Breast epithelium (tissue), 4 donors: ENCODE measurements around the gene FMNL2. TPM values are rescaled to one million over a fixed set of nuclear protein-coding genes. Genes with fewer than 3 reads are reported as not detected.

Experiments
- DNase-seq, 2 donors: peaks; one replicate each; pipeline ENCODE4 v3.0.0-alpha.2; 2019; ENCODE audit warnings: low spot score in 2 of 2
- H3K27ac ChIP-seq, 2 donors: fragments of 200-600 bp; sonication (generic) in 1 of 2; one replicate each; pipeline ENCODE4 v1.5.1; 2016 to 2019; ENCODE audit warnings: mild to moderate bottlenecking in 1 of 2
- H3K27me3 ChIP-seq, 2 donors: fragments of 200-600 bp; sonication (generic) in 1 of 2; one replicate each; pipeline versions ENCODE4 v1.5.1 to v1.6.0; 2017 to 2019; ENCODE audit warnings: control low read depth in 1 of 2, mild to moderate bottlenecking in 1 of 2
- H3K36me3 ChIP-seq: fragments of 200-600 bp; one replicate; pipeline ENCODE4 v1.5.1; 2019
- H3K4me1 ChIP-seq, 2 donors: fragments of 200-600 bp; sonication (generic); one replicate each; pipeline ENCODE4 v1.5.1; 2016 to 2019; ENCODE audit warnings: control low read depth in 1 of 2
- H3K4me3 ChIP-seq, 3 donors: fragments of 200-600 bp; sonication (generic); 1 replicate in 2 of 3; 2 replicates in 1 of 3; pipeline ENCODE4 v1.5.1; 2016 to 2019; ENCODE audit warnings: mild to moderate bottlenecking in 3 of 3, moderate library complexity in 2 of 3
- H3K9me3 ChIP-seq, 2 donors: fragments of 200-600 bp; sonication (generic) in 1 of 2; one replicate each; pipeline ENCODE4 v1.5.1; 2016 to 2019; ENCODE audit warnings: control low read depth in 1 of 2
- POLR2A ChIP-seq: fragments of 450-650 bp; IDR thresholded peaks from one replicate; pipeline ENCODE4 v1.6.1; 2016; ENCODE audit warnings: antibody characterized with exemption, mild to moderate bottlenecking, moderate library complexity
- POLR2AphosphoS5 ChIP-seq, 3 donors: sonication (generic); formaldehyde crosslinking; IDR thresholded peaks; one replicate each; pipeline ENCODE4 v1.6.1; 2017; ENCODE audit warnings: antibody characterized with exemption in 3 of 3
- intact Hi-C: fragments of 100-400 bp; cut with DNase I; formaldehyde crosslinking; loops from one replicate; pipeline ENCODE4 v1.15.1; 2023; ENCODE audit warnings: low total_unique reads
- total RNA-seq, 3 donors: library from RNA; depleted of rRNA; stranded (reverse); fragments of >200 nt; gene quantifications; one replicate each; pipeline ENCODE4 v1.1.0, GENCODE V29; 2016
- TF ChIP-seq, protein P1 (sequence below), 3 donors: fragments of 450-650 bp; IDR thresholded peaks; one replicate each; pipeline ENCODE4 v1.5.1; 2016 to 2017; ENCODE audit warnings: antibody characterized with exemption in 3 of 3, mild to moderate bottlenecking in 3 of 3, moderate library complexity in 3 of 3

FMNL2 gene
- total RNA-seq, 3 donors from 2014 or later = 36.1 to 78.1 (median 40.0) TPM

DNA sequence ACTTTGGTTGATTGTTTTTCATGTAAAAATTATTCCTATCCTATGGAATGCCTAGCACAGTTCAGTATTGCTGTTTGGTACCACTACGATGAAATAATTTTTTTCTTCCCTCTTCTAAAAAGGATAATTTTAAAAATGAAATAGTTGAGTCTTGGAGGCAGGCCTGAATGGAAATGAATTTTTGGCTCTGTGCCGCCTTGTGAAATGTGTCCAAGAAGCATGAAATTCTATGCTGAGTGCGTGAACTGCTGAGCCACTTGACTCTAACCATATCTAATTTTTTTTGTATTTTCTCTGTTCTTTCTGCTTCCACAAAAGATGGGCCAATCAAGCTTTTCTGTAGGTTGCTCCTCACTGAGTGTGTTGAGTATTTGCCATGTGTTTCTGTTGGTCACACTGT is 287.2 kb downstream of the FMNL2 start:
- no peak overlapping the region for H3K27ac ChIP-seq
- no peaks in the 10 kb centered on the region for H3K4me1 ChIP-seq
- intact Hi-C loops = loop anchor here (10.0 kb wide), 1 partner anchor 427 kb away; no protein-coding TSS in a partner anchor
- no peak overlapping the region for H3K4me3 ChIP-seq
- no peaks in the 10 kb centered on the region for H3K9me3 ChIP-seq
- no peak for DNase-seq
- TF ChIP-seq POLR2AphosphoS5 (IDR thresholded peaks at IDR 0.05) = no peak
- TF ChIP-seq, protein P1, sequence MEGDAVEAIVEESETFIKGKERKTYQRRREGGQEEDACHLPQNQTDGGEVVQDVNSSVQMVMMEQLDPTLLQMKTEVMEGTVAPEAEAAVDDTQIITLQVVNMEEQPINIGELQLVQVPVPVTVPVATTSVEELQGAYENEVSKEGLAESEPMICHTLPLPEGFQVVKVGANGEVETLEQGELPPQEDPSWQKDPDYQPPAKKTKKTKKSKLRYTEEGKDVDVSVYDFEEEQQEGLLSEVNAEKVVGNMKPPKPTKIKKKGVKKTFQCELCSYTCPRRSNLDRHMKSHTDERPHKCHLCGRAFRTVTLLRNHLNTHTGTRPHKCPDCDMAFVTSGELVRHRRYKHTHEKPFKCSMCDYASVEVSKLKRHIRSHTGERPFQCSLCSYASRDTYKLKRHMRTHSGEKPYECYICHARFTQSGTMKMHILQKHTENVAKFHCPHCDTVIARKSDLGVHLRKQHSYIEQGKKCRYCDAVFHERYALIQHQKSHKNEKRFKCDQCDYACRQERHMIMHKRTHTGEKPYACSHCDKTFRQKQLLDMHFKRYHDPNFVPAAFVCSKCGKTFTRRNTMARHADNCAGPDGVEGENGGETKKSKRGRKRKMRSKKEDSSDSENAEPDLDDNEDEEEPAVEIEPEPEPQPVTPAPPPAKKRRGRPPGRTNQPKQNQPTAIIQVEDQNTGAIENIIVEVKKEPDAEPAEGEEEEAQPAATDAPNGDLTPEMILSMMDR (IDR thresholded peaks at IDR 0.05) = no peak
- no peak for TF ChIP-seq POLR2A
- no peaks in the 10 kb centered on the region for H3K36me3 ChIP-seq
- H3K27me3 ChIP-seq = no peaks in the 10 kb centered on the region

DNA sequence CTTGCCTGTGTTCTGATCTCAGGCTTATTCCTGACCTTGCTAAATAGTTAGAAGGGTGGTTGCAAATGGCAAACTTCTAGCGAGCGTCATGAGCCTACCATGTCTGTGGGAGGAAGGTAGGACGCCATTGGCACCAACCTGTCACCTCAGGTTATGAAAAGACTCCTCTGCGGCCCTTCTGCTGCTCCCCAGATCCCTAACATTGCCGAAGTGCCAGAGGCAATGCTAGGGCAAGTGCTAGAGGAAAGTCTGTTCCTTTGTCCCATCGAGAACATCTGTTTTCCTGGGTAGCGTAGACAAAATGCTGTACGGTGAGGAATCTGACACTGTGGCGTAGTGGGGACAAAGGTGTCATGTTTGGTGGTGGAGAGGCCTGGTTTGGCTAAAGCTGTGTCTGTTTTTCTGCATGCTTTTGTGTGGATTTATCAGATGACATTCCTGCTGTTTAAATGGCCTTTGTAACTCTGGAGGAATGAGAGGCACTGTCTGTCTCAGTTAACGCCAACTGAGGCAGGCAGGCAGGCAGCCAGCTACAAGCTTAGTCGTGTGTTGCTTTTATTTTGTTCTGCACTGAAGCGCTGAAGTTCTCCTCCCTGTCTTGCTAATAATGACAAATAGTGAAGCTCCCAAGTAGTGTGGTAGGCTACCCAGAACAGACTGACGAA is 288.2 kb downstream of the FMNL2 start:
- Histone ChIP-seq H3K4me1 (no peaks in the 10 kb centered on the region), H3K4me3 (no peak overlapping the region), H3K9me3 (no peaks in the 10 kb centered on the region), H3K36me3 (no peaks in the 10 kb centered on the region), H3K27ac (no peak overlapping the region), H3K27me3 (no peaks in the 10 kb centered on the region)
- TF ChIP-seq POLR2A = no peak
- TF ChIP-seq POLR2AphosphoS5 (IDR thresholded peaks at IDR 0.05) = no peak
- TF ChIP-seq, protein P1 (IDR thresholded peaks at IDR 0.05) = no peak
- no peak for DNase-seq
- intact Hi-C loops = loop anchor here (10.0 kb wide), 1 partner anchor 428 kb away; no protein-coding TSS in a partner anchor

DNA sequence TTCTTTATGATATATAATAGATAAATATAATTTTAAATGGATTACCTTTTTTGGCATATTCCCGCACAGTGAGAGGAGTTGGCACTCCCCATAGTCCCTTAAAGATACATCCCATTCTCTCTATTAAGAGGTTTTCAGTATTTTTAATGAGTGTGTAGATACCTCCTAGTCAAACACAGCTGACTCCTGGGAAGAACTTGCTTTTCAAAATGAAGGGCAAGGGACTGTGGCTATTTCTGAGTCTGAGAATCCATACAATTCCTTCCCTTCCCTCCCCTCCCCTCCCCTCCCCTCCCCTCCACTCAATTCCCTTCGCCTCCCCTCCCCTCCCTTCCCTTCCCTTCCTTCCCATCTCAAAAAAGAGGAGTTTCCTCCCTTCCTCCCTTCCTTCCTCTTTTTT is 288.8 kb downstream of the FMNL2 start:
- no peak for TF ChIP-seq POLR2AphosphoS5 (IDR thresholded peaks at IDR 0.05)
- TF ChIP-seq, protein P1 (IDR thresholded peaks at IDR 0.05) = no peak
- TF ChIP-seq POLR2A = no peak
- intact Hi-C loops = loop anchor here (10.0 kb wide), 1 partner anchor 429 kb away; no protein-coding TSS in a partner anchor

DNA sequence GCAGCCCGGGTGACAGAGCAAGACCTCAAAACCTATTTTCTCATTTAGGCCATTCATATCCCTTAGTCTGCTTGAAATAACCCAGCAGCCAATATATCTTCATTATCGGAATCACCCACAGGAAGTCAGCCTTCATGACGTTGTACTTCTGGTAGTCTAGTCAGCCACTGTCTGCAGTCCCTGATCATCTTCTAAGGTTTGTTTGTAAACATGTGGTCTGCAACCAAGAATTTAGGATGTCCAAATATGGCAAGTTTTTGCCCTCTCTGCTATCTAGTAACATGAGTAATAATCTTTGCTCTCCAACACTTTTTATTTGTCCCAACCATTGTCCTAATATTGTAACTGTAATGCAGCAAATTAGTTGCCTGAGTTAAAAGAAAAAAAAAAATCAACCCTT is 289.8 kb downstream of the FMNL2 start:
- H3K27ac ChIP-seq = no peak overlapping the region
- H3K9me3 ChIP-seq = no peaks in the 10 kb centered on the region
- no peak for TF ChIP-seq POLR2AphosphoS5 (IDR thresholded peaks at IDR 0.05)
- TF ChIP-seq POLR2A = no peak
- TF ChIP-seq, protein P1 (IDR thresholded peaks at IDR 0.05) = no peak
- no peaks in the 10 kb centered on the region for H3K27me3 ChIP-seq
- H3K36me3 ChIP-seq = no peaks in the 10 kb centered on the region
- intact Hi-C loops = loop anchor here (10.0 kb wide), 1 partner anchor 430 kb away; no protein-coding TSS in a partner anchor
- no peak for DNase-seq
- no peak overlapping the region for H3K4me3 ChIP-seq
- H3K4me1 ChIP-seq = no peaks in the 10 kb centered on the region

More for the DNA sequence above, 288.8 kb downstream of the FMNL2 start:
- H3K9me3 ChIP-seq = no peaks in the 10 kb centered on the region
- DNase-seq = no peak
- H3K27me3 ChIP-seq = no peaks in the 10 kb centered on the region
- no peak overlapping the region for H3K4me3 ChIP-seq
- no peaks in the 10 kb centered on the region for H3K36me3 ChIP-seq
- H3K4me1 ChIP-seq = no peaks in the 10 kb centered on the region
- no peak overlapping the region for H3K27ac ChIP-seq

DNA sequence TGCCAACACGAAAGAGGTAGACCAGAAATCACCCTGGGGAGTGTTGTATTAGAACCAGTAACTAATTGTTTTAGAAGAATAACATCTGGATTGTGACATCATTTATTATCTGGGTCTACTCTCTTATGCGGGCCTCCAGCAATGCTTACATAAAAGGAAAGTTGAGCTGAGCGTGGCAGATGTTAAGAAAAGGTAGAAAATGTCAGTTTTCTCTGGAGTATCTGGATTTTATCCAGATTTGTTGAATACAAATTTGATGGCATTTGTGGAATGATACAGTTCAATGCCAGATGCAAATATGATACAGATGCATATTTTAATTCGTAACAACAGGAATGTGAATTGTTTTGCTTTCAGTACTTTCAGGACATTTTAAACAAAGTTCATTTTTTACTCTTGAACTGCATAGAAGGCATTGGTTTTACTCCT is 292.0 kb downstream of the FMNL2 start:
- Histone ChIP-seq H3K9me3 (no peaks in the 10 kb centered on the region), H3K36me3 (no peaks in the 10 kb centered on the region), H3K4me1 (no peaks in the 10 kb centered on the region), H3K27ac (no peak overlapping the region), H3K27me3 (no peaks in the 10 kb centered on the region), H3K4me3 (no peak overlapping the region)
- TF ChIP-seq POLR2A (no peak), POLR2AphosphoS5 (IDR thresholded peaks at IDR 0.05) (no peak)
- TF ChIP-seq, protein P1 (IDR thresholded peaks at IDR 0.05) = no peak
- DNase-seq = no peak
- intact Hi-C loops = loop anchor here (10.0 kb wide), 1 partner anchor 432 kb away; no protein-coding TSS in a partner anchor
